Spleen (tissue), 7 donors: ENCODE data around the gene MMP15.

Source experiments
- POLR2A ChIP-seq, 3 donors: fragments of 450-650 bp; IDR thresholded peaks; one replicate each; pipeline ENCODE4 v1.5.1; 2017; ENCODE audit warnings: antibody characterized with exemption in 3 of 3, mild to moderate bottlenecking in 1 of 3
- POLR2AphosphoS5 ChIP-seq, 3 donors: sonication (generic); formaldehyde crosslinking; IDR thresholded peaks; one replicate each; pipeline ENCODE4 v1.5.1; 2017; ENCODE audit warnings: antibody characterized with exemption in 3 of 3
- TF ChIP-seq, protein P1 (sequence below), 11 experiments: fragments of 200-600 bp in 7 of 11; fragments of 450-650 bp in 4 of 11; sonication (generic) in 4 of 11; IDR thresholded peaks in 8 of 11; conservative IDR thresholded peaks in 3 of 11; 1 replicate in 7 of 11; 2 replicates in 4 of 11; pipeline versions ENCODE4 v1.4.0 to v1.8.0; 2016 to 2021; ENCODE audit warnings: antibody characterized with exemption in 11 of 11, inconsistent platforms in 4 of 11, mild to moderate bottlenecking in 1 of 11
- donor health status: DM: no; HTN: no; CAD: no; lungs with moderate emphysema.
- donor health status: DM: no; HTN: no; CAD: no.
- donor health status: DM: no; HTN: no; CAD: no.

DNA sequence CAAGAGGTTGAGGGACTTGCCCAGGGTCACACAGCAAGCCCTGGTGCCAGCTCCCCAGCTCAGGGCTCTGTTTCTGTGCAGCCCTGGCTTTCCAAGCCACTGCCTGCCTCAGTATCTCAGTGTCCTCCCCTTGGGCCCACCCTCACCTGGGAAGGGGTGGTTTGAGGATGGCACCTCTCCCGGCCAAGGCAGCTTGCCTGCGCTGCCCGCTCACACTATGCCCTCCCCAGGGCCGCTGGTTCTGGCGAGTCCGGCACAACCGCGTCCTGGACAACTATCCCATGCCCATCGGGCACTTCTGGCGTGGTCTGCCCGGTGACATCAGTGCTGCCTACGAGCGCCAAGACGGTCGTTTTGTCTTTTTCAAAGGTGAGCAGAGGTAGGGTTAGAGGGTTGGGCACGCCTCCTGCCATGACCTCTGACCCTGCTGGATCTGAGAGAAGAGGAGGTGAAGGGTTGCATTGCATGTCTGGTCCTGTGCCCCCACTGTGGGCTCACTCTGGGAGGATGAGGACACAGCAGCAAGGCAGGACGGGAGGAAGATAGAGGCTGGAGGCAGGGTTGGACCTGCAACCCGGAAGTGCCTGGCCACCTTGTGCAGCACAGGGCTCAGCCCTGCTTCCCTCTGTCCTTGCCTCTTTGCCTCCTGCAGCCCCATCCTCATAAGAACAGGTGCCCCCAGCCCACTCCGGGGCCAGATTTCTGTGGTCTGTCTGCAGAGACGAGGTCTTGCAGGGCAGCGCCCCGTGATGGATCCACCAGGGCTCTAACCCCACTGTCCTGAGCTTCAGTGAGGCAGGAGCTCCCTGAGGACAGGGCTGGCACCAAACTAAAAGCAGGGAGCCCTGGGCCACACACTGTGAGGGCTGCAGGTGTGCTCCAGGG is 16.7 kb downstream of the MMP15 start:
- TF ChIP-seq, protein P1, sequence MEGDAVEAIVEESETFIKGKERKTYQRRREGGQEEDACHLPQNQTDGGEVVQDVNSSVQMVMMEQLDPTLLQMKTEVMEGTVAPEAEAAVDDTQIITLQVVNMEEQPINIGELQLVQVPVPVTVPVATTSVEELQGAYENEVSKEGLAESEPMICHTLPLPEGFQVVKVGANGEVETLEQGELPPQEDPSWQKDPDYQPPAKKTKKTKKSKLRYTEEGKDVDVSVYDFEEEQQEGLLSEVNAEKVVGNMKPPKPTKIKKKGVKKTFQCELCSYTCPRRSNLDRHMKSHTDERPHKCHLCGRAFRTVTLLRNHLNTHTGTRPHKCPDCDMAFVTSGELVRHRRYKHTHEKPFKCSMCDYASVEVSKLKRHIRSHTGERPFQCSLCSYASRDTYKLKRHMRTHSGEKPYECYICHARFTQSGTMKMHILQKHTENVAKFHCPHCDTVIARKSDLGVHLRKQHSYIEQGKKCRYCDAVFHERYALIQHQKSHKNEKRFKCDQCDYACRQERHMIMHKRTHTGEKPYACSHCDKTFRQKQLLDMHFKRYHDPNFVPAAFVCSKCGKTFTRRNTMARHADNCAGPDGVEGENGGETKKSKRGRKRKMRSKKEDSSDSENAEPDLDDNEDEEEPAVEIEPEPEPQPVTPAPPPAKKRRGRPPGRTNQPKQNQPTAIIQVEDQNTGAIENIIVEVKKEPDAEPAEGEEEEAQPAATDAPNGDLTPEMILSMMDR (IDR thresholded peaks at IDR 0.05 in 8 of 11, conservative IDR thresholded peaks at IDR 0.05 in 3 of 11), result no peak
- TF ChIP-seq POLR2A (IDR thresholded peaks at IDR 0.05) (no peak), POLR2AphosphoS5 (IDR thresholded peaks at IDR 0.05) (no peak)
